ENCODE results near the gene CAPN5.

Gene CAPN5

DNA sequence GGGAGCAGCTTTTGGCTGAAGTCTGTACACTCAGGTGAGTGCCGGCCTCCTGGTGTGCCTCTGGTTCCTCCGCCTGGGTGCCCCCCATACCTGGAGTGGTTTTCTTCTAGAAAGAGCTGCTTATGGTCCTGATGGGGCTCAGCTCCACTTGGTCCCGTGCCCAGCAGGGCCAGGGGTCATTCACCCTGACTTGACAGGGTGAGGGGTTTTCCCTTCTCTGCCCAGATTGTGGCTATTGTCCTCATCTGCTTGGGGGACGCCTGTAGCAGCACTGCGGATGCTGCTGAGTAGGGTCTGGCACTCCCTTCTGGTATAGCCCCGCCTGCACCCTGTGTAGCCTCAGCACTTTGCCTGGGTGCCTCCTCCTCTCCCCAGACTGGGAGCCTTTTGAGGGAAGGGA is 44.1 kb downstream of the CAPN5 start:
- TF ChIP-seq, protein P1, sequence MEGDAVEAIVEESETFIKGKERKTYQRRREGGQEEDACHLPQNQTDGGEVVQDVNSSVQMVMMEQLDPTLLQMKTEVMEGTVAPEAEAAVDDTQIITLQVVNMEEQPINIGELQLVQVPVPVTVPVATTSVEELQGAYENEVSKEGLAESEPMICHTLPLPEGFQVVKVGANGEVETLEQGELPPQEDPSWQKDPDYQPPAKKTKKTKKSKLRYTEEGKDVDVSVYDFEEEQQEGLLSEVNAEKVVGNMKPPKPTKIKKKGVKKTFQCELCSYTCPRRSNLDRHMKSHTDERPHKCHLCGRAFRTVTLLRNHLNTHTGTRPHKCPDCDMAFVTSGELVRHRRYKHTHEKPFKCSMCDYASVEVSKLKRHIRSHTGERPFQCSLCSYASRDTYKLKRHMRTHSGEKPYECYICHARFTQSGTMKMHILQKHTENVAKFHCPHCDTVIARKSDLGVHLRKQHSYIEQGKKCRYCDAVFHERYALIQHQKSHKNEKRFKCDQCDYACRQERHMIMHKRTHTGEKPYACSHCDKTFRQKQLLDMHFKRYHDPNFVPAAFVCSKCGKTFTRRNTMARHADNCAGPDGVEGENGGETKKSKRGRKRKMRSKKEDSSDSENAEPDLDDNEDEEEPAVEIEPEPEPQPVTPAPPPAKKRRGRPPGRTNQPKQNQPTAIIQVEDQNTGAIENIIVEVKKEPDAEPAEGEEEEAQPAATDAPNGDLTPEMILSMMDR (IDR thresholded peaks at IDR 0.05; ENCODE audit: unreplicated experiment in 3 of 3) = no peak
- H3K4me1 Mint-ChIP-seq = peaks cover 26% of the 10 kb centered on the region

DNA sequence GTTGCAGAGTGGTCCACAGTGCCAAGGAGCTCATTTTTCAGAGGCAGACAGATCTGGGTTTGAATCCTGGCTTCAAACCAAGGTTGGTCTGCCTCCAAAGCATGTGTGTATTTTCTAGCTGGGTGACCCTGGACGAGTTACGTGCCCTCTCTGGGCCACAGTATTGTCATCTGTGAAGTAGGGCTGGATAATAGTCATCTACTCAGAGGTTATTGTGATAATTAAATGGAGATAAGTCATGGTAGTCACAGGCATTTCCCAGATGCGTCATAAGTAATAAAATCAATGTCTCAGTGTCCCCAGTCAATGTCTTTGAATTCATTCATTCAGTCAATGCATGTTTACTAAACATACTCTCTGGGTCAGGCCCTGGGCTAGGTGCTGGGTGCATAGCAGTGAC is 44.5 kb downstream of the CAPN5 start:
- no peak overlapping the region for H3K27ac Mint-ChIP-seq
- H3K36me3 Mint-ChIP-seq (ENCODE audit: low read depth) = peaks cover 5% of the 10 kb centered on the region
- H3K4me1 Mint-ChIP-seq = peaks cover 26% of the 10 kb centered on the region
- TF ChIP-seq, protein P1 (IDR thresholded peaks at IDR 0.05; ENCODE audit: unreplicated experiment in 3 of 3) = no peak
- no peak overlapping the region for H3K4me3 Mint-ChIP-seq
- no peaks in the 10 kb centered on the region for H3K9me3 Mint-ChIP-seq
- peaks cover 3% of the 10 kb centered on the region for H3K27me3 Mint-ChIP-seq (ENCODE audit: low read depth)

More for the DNA sequence above, 44.1 kb downstream of the CAPN5 start:
- Mint-ChIP-seq H3K9me3 (no peaks in the 10 kb centered on the region), H3K27ac (no peak overlapping the region), H3K36me3 (ENCODE audit: low read depth) (peaks cover 5% of the 10 kb centered on the region), H3K27me3 (ENCODE audit: low read depth) (peaks cover 3% of the 10 kb centered on the region), H3K4me3 (no peak overlapping the region)

DNA sequence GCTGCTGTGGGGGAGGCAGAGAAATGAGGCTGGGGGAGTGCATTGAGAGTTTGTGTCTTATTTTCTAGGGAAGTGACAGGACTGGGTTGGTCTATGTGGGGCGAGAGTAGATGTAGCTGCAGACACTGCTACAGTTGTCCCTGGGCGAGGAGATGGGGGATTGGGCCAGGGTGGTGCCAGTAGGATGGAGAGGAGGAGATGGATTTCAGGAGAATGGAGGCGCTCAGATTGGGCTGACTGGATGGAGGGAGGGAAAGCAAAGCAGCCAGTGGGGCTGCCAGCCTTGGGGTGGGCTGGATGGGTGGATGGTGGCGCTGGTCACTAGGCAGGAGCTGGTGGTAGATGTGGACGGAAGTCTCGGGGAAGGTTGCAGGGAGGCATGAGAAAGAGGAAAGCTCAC is 45.2 kb downstream of the CAPN5 start:
- Mint-ChIP-seq H3K9me3 (no peaks in the 10 kb centered on the region), H3K36me3 (ENCODE audit: low read depth) (peaks cover 5% of the 10 kb centered on the region), H3K4me1 (peaks cover 26% of the 10 kb centered on the region), H3K27me3 (ENCODE audit: low read depth) (peaks cover 3% of the 10 kb centered on the region), H3K4me3 (no peak overlapping the region), H3K27ac (no peak overlapping the region)
- TF ChIP-seq, protein P1 (IDR thresholded peaks at IDR 0.05; ENCODE audit: unreplicated experiment in 3 of 3) = no peak

DNA sequence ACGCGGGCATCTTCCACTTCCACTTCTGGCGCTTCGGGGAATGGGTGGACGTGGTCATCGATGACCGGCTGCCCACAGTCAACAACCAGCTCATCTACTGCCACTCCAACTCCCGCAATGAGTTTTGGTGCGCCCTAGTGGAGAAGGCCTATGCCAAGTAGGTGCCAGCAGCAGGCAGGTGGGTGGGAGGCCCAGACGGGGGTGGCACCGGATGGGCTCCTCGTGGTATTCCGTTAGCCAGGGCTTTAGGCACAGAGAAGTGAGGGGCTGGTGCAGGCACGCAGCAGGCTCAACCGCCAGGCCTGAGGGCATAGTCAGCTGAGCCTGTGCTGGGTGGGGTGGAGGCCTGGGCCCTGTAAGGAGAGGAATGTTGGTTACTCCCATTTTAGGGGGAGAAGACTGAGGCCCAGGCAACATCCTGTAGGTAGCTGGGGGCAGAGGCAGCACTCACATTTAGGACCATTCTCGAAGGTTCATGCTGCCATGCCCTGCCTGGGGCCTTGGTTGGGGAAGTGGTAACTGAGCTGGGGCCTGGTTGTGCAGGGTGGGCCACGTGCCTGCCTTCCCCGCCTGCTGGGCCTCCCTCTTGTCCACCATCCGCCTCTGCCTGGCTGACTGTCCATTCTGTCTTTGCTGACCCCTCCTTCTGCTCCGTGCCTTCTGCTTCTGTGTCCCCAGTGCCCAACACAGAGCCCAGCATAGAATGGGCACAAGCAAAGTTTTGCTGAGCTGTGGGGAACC is 46.0 kb downstream of the CAPN5 start:
- Mint-ChIP-seq H3K36me3 (ENCODE audit: low read depth) (peaks cover 5% of the 10 kb centered on the region), H3K27me3 (ENCODE audit: low read depth) (peaks cover 3% of the 10 kb centered on the region), H3K4me1 (peaks cover 20% of the 10 kb centered on the region), H3K9me3 (no peaks in the 10 kb centered on the region), H3K4me3 (no peak overlapping the region), H3K27ac (no peak overlapping the region)
- TF ChIP-seq, protein P1 (IDR thresholded peaks at IDR 0.05; ENCODE audit: unreplicated experiment in 3 of 3) = no peak

DNA sequence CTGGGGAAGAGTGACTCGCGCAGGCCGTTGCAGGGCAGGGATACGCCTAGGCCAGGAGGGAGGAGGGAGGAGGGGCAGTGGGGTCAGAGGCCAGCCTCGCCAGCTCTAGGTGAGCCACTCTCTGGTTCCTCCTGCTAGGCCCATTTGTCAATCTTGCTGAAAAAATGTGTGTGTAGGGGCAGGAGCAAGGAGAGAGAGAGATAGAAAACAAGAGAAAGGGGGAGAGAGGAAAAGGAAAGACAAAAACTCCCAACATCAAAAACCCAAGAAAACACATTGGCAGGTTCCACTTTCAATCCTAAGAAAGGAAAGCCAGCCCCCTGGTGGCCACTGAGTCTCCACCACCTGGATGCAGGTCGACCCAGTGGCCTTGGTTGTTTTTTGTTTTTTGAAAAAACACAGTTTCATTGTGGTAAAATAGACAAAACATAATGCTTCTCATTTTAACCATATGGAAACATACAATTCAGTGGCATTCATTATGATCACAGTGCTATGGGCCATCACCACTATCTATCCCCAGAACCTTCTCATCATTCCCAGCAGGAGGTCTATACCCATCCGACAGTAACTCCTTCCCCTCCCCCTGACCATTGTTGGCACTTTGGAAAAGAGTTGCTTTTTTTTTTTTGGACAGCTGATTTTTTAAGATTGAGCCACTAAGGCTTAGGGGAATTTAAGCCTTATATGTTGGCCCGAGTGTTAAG is 46.8 kb downstream of the CAPN5 start:
- Mint-ChIP-seq H3K27ac (no peak overlapping the region), H3K4me1 (peaks cover 13% of the 10 kb centered on the region), H3K4me3 (no peak overlapping the region), H3K36me3 (ENCODE audit: low read depth) (peaks cover 5% of the 10 kb centered on the region), H3K9me3 (no peaks in the 10 kb centered on the region), H3K27me3 (ENCODE audit: low read depth) (no peaks in the 10 kb centered on the region)
- TF ChIP-seq, protein P1 (IDR thresholded peaks at IDR 0.05; ENCODE audit: unreplicated experiment in 3 of 3) = peak; percentile 51 to 58 (median 53)
